IPS-18a (cell line): ENCODE results near the gene SLC6A20.

Source experiments
- H3K27ac ChIP-seq: one replicate; pipeline ENCODE4 v1.5.1; 2013; ENCODE audit warnings: low read length
- H3K27me3 ChIP-seq: one replicate; pipeline ENCODE4 v1.6.1; 2013; ENCODE audit warnings: mild to moderate bottlenecking, low read length; ENCODE audit not compliant: control insufficient read depth, insufficient read depth
- H3K36me3 ChIP-seq: one replicate; pipeline ENCODE4 v1.6.1; 2013; ENCODE audit warnings: low read depth, low read length; ENCODE audit not compliant: control insufficient read depth
- H3K4me1 ChIP-seq: one replicate; pipeline ENCODE4 v1.6.1; 2013; ENCODE audit warnings: low read depth, low read length; ENCODE audit not compliant: control insufficient read depth
- H3K4me3 ChIP-seq: one replicate; pipeline ENCODE4 v1.5.1; 2013; ENCODE audit warnings: low read length
- H3K9ac ChIP-seq: one replicate; pipeline ENCODE4 v1.6.1; 2013; ENCODE audit warnings: mild to moderate bottlenecking, low read length, moderate library complexity
- H3K9me3 ChIP-seq: one replicate; pipeline ENCODE4 v1.6.1; 2013; ENCODE audit warnings: low read depth, low read length; ENCODE audit not compliant: control insufficient read depth

The SLC6A20 gene

GRCh38 chr3:45776611-45777010, 19.7 kb downstream of the SLC6A20 start:
- H3K27me3 ChIP-seq, result no peaks in the 10 kb centered on the region
- H3K4me1 ChIP-seq, result no peaks in the 10 kb centered on the region
- H3K27ac ChIP-seq, result no peak overlapping the region
- no peaks in the 10 kb centered on the region for H3K36me3 ChIP-seq
- H3K4me3 ChIP-seq, result no peak overlapping the region
- H3K9ac ChIP-seq, result no peak overlapping the region
- no peaks in the 10 kb centered on the region for H3K9me3 ChIP-seq

GRCh38 chr3:45776301-45776595, 20.1 kb downstream of the SLC6A20 start:
- Histone ChIP-seq H3K27ac (no peak overlapping the region), H3K4me1 (no peaks in the 10 kb centered on the region), H3K9me3 (no peaks in the 10 kb centered on the region), H3K36me3 (no peaks in the 10 kb centered on the region), H3K4me3 (no peak overlapping the region), H3K27me3 (no peaks in the 10 kb centered on the region), H3K9ac (no peak overlapping the region)

GRCh38 chr3:45775571-45776300, 20.6 kb downstream of the SLC6A20 start:
- Histone ChIP-seq H3K4me1 (no peaks in the 10 kb centered on the region), H3K9me3 (no peaks in the 10 kb centered on the region), H3K4me3 (no peak overlapping the region), H3K27me3 (no peaks in the 10 kb centered on the region), H3K36me3 (no peaks in the 10 kb centered on the region), H3K9ac (no peak overlapping the region), H3K27ac (no peak overlapping the region)

- H3K9ac ChIP-seq, result no peak overlapping the region
- no peak overlapping the region for H3K4me3 ChIP-seq
- no peaks in the 10 kb centered on the region for H3K27me3 ChIP-seq
- no peak overlapping the region for H3K27ac ChIP-seq
- no peaks in the 10 kb centered on the region for H3K4me1 ChIP-seq
- H3K9me3 ChIP-seq, result no peaks in the 10 kb centered on the region
- no peaks in the 10 kb centered on the region for H3K36me3 ChIP-seq
Observed at GRCh38 chr3:45774581-45775521, 21.5 kb downstream of the SLC6A20 start.

- Histone ChIP-seq H3K9me3 (no peaks in the 10 kb centered on the region), H3K9ac (no peak overlapping the region), H3K27me3 (no peaks in the 10 kb centered on the region), H3K4me1 (no peaks in the 10 kb centered on the region), H3K4me3 (no peak overlapping the region), H3K27ac (no peak overlapping the region), H3K36me3 (no peaks in the 10 kb centered on the region)
Observed at GRCh38 chr3:45773714-45774449, 22.5 kb downstream of the SLC6A20 start.

GRCh38 chr3:45773072-45773471, 23.3 kb downstream of the SLC6A20 start:
- no peak overlapping the region for H3K9ac ChIP-seq
- no peak overlapping the region for H3K4me3 ChIP-seq
- H3K27me3 ChIP-seq, result no peaks in the 10 kb centered on the region
- H3K27ac ChIP-seq, result no peak overlapping the region
- no peaks in the 10 kb centered on the region for H3K4me1 ChIP-seq
- no peaks in the 10 kb centered on the region for H3K9me3 ChIP-seq
- no peaks in the 10 kb centered on the region for H3K36me3 ChIP-seq

- no peak overlapping the region for H3K4me3 ChIP-seq
- H3K27me3 ChIP-seq, result no peaks in the 10 kb centered on the region
- H3K36me3 ChIP-seq, result no peaks in the 10 kb centered on the region
- H3K4me1 ChIP-seq, result no peaks in the 10 kb centered on the region
- H3K9me3 ChIP-seq, result peaks cover 4% of the 10 kb centered on the region
- H3K27ac ChIP-seq, result no peak overlapping the region
- H3K9ac ChIP-seq, result no peak overlapping the region
Observed at GRCh38 chr3:45772341-45773035, 23.8 kb downstream of the SLC6A20 start.

- Histone ChIP-seq H3K4me3 (no peak overlapping the region), H3K4me1 (no peaks in the 10 kb centered on the region), H3K36me3 (no peaks in the 10 kb centered on the region), H3K27me3 (no peaks in the 10 kb centered on the region), H3K9me3 (peaks cover 6% of the 10 kb centered on the region), H3K27ac (no peak overlapping the region), H3K9ac (no peak overlapping the region)
Observed at GRCh38 chr3:45771831-45772230, 24.5 kb downstream of the SLC6A20 start.

- peaks cover 6% of the 10 kb centered on the region for H3K9me3 ChIP-seq
- H3K4me1 ChIP-seq, result no peaks in the 10 kb centered on the region
- no peaks in the 10 kb centered on the region for H3K27me3 ChIP-seq
- H3K9ac ChIP-seq, result no peak overlapping the region
- no peak overlapping the region for H3K4me3 ChIP-seq
- H3K27ac ChIP-seq, result no peak overlapping the region
- no peaks in the 10 kb centered on the region for H3K36me3 ChIP-seq
Observed at GRCh38 chr3:45771166-45771775, 25.1 kb downstream of the SLC6A20 start.

GRCh38 chr3:45765958-45766357, 30.4 kb downstream of the SLC6A20 start:
- H3K27ac ChIP-seq, result no peak overlapping the region
- no peaks in the 10 kb centered on the region for H3K27me3 ChIP-seq
- H3K4me3 ChIP-seq, result no peak overlapping the region
- H3K9ac ChIP-seq, result no peak overlapping the region
- H3K36me3 ChIP-seq, result no peaks in the 10 kb centered on the region
- no peaks in the 10 kb centered on the region for H3K4me1 ChIP-seq
- H3K9me3 ChIP-seq, result peaks cover 6% of the 10 kb centered on the region
